Measurements from ENCODE around the gene SPAG17. TPM values are rescaled to one million over a fixed set of nuclear protein-coding genes. Genes with fewer than 3 reads are reported as not detected.

SPAG17 gene
- total RNA-seq, 1 experiment from 2014 or later, result 0.33 TPM

GRCh38 chr1:118116401-118116800, 68.6 kb downstream of the SPAG17 start:
- peaks cover 3% of the 10 kb centered on the region for H3K36me3 Mint-ChIP-seq (ENCODE audit: insufficient read depth, unreplicated experiment)
- H3K9me3 Mint-ChIP-seq (ENCODE audit: low read depth, unreplicated experiment), result no peaks in the 10 kb centered on the region
- TF ChIP-seq, protein P1, sequence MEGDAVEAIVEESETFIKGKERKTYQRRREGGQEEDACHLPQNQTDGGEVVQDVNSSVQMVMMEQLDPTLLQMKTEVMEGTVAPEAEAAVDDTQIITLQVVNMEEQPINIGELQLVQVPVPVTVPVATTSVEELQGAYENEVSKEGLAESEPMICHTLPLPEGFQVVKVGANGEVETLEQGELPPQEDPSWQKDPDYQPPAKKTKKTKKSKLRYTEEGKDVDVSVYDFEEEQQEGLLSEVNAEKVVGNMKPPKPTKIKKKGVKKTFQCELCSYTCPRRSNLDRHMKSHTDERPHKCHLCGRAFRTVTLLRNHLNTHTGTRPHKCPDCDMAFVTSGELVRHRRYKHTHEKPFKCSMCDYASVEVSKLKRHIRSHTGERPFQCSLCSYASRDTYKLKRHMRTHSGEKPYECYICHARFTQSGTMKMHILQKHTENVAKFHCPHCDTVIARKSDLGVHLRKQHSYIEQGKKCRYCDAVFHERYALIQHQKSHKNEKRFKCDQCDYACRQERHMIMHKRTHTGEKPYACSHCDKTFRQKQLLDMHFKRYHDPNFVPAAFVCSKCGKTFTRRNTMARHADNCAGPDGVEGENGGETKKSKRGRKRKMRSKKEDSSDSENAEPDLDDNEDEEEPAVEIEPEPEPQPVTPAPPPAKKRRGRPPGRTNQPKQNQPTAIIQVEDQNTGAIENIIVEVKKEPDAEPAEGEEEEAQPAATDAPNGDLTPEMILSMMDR (IDR thresholded peaks at IDR 0.05; ENCODE audit: unreplicated experiment), result no peak
- H3K4me1 Mint-ChIP-seq (ENCODE audit: low read depth, unreplicated experiment), result peaks cover 43% of the 10 kb centered on the region
- intact Hi-C loops (cut with micrococcal nuclease; ENCODE audit: unreplicated experiment), result loop anchor here (5.0 kb wide), 1 partner anchor 39 kb away; no protein-coding TSS in a partner anchor
- CTCF ChIA-PET, result no interaction called here
- H3K27me3 Mint-ChIP-seq (ENCODE audit: unreplicated experiment), result no peaks in the 10 kb centered on the region
- BruUV-seq (replicated peaks), result no TSS peak
- no peak overlapping the region for H3K4me3 Mint-ChIP-seq (ENCODE audit: low read depth, unreplicated experiment)
- no peak for DNase-seq
- H3K27ac Mint-ChIP-seq (ENCODE audit: unreplicated experiment), result no peak overlapping the region

- TF ChIP-seq, protein P1 (IDR thresholded peaks at IDR 0.05; ENCODE audit: unreplicated experiment), result no peak
- Mint-ChIP-seq H3K9me3 (ENCODE audit: low read depth, unreplicated experiment) (no peaks in the 10 kb centered on the region), H3K27ac (ENCODE audit: unreplicated experiment) (no peak overlapping the region), H3K36me3 (ENCODE audit: insufficient read depth, unreplicated experiment) (peaks cover 6% of the 10 kb centered on the region), H3K4me1 (ENCODE audit: low read depth, unreplicated experiment) (peaks cover 43% of the 10 kb centered on the region), H3K4me3 (ENCODE audit: low read depth, unreplicated experiment) (no peak overlapping the region), H3K27me3 (ENCODE audit: unreplicated experiment) (no peaks in the 10 kb centered on the region)
- DNase-seq, result no peak
- CTCF ChIA-PET, result no interaction called here
- intact Hi-C loops (cut with micrococcal nuclease; ENCODE audit: unreplicated experiment), result loop anchor here (5.0 kb wide), 1 partner anchor 38 kb away; no protein-coding TSS in a partner anchor
- no TSS peak for BruUV-seq (replicated peaks)
Measured at GRCh38 chr1:118115567-118116295, 69.3 kb downstream of the SPAG17 start.

GRCh38 chr1:118113261-118113660, 71.8 kb downstream of the SPAG17 start:
- H3K4me3 Mint-ChIP-seq (ENCODE audit: low read depth, unreplicated experiment), result no peak overlapping the region
- peaks cover 6% of the 10 kb centered on the region for H3K36me3 Mint-ChIP-seq (ENCODE audit: insufficient read depth, unreplicated experiment)
- TF ChIP-seq, protein P1 (IDR thresholded peaks at IDR 0.05; ENCODE audit: unreplicated experiment), result no peak
- CTCF ChIA-PET, result no interaction called here
- no peak overlapping the region for H3K27ac Mint-ChIP-seq (ENCODE audit: unreplicated experiment)
- no peaks in the 10 kb centered on the region for H3K27me3 Mint-ChIP-seq (ENCODE audit: unreplicated experiment)
- intact Hi-C loops (cut with micrococcal nuclease; ENCODE audit: unreplicated experiment), result loop anchor here (5.0 kb wide), 1 partner anchor 39 kb away; no protein-coding TSS in a partner anchor
- BruUV-seq (replicated peaks), result no TSS peak
- no peaks in the 10 kb centered on the region for H3K9me3 Mint-ChIP-seq (ENCODE audit: low read depth, unreplicated experiment)
- H3K4me1 Mint-ChIP-seq (ENCODE audit: low read depth, unreplicated experiment), result peaks cover 30% of the 10 kb centered on the region
- no peak for DNase-seq

GRCh38 chr1:118110580-118110979, 74.4 kb downstream of the SPAG17 start:
- DNase-seq, result no peak
- no TSS peak for BruUV-seq (replicated peaks)
- TF ChIP-seq, protein P1 (IDR thresholded peaks at IDR 0.05; ENCODE audit: unreplicated experiment), result no peak
- no peak overlapping the region for H3K4me3 Mint-ChIP-seq (ENCODE audit: low read depth, unreplicated experiment)
- no peaks in the 10 kb centered on the region for H3K9me3 Mint-ChIP-seq (ENCODE audit: low read depth, unreplicated experiment)
- H3K27me3 Mint-ChIP-seq (ENCODE audit: unreplicated experiment), result no peaks in the 10 kb centered on the region
- H3K36me3 Mint-ChIP-seq (ENCODE audit: insufficient read depth, unreplicated experiment), result peaks cover 6% of the 10 kb centered on the region
- H3K4me1 Mint-ChIP-seq (ENCODE audit: low read depth, unreplicated experiment), result peaks cover 5% of the 10 kb centered on the region
- H3K27ac Mint-ChIP-seq (ENCODE audit: unreplicated experiment), result no peak overlapping the region
- intact Hi-C loops (cut with micrococcal nuclease; ENCODE audit: unreplicated experiment), result loop anchor here (5.0 kb wide), 1 partner anchor 42 kb away; no protein-coding TSS in a partner anchor
- CTCF ChIA-PET, result interaction anchor here (0.6 to 0.7 kb wide), 2 partner anchors 7 to 14 kb away, joined by 3 to 5 read pairs; no protein-coding TSS in a partner anchor
